ENCODE data around the gene SLC17A1. TPM values are rescaled to one million over a fixed set of nuclear protein-coding genes. Genes with fewer than 3 reads are reported as not detected.

SLC17A1 gene, protein sequence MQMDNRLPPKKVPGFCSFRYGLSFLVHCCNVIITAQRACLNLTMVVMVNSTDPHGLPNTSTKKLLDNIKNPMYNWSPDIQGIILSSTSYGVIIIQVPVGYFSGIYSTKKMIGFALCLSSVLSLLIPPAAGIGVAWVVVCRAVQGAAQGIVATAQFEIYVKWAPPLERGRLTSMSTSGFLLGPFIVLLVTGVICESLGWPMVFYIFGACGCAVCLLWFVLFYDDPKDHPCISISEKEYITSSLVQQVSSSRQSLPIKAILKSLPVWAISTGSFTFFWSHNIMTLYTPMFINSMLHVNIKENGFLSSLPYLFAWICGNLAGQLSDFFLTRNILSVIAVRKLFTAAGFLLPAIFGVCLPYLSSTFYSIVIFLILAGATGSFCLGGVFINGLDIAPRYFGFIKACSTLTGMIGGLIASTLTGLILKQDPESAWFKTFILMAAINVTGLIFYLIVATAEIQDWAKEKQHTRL
- not detected for total RNA-seq
- polyA plus RNA-seq, result not detected
- long read RNA-seq, donor 1, result 0 reads
- long read RNA-seq, donor 2, result 0 reads
- long read RNA-seq, donor 3, result 0 reads
- long read RNA-seq, donor 4, result 0 reads
- long read RNA-seq, donor 5, result 0 reads
- long read RNA-seq, donor 6, result 0 reads
- long read RNA-seq, donor 7, result 0 reads
- long read RNA-seq, donor 8, result 0 reads
- long read RNA-seq, donor 9, result 0 reads
- long read RNA-seq, donor 10, partial matches to known transcripts, result 0 of 1 reads
- long read RNA-seq, donor 10, other reads (novel, unspliced or antisense), result 0 of 1 reads

GRCh38 chr6:25831532-25832306 is at the start of gene SLC17A1:
Gene SLC17A1 (minus strand): TSS chr6:25832052. CDS start chr6:25830557, 1,495 bp downstream.
- DNase-seq, result no peak
- 51 to 69% (median 59%) methylated on average over 8 of the region's 8 CpGs for WGBS, 5 donors

DNA sequence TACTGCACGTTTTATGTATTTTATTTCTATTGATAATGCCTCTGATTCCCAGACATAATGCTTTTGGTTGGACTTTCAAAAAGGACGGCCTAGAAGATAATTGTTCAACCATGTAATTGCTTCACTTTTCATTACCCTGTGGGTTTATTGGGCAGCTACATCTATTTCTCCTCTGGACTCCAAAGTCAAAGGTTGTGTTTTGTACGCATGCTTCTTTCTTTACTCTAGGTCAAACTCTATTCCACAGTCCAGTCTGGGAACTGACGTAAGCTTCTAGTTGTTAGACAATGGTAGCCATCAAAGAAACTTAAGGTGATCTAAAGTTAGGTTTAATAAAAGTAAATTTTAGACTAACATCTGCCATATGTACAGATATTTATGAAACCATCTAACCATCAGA is 48.7 kb upstream of the SLC17A1 start:
- no peaks in the 10 kb centered on the region for H3K36me3 ChIP-seq
- H3K4me3 ChIP-seq, result no peak overlapping the region
- H3K27me3 ChIP-seq, result no peaks in the 10 kb centered on the region
- peaks cover 0 to 9% (median 0%) of the 10 kb centered on the region in 4 donors for H3K4me1 ChIP-seq
- TF ChIP-seq EP300 (IDR thresholded peaks at IDR 0.05) (no peak), CTCF (IDR thresholded peaks at IDR 0.05) (no peak), POLR2AphosphoS5 (IDR thresholded peaks at IDR 0.05) (no peak), POLR2A (IDR thresholded peaks at IDR 0.05) (no peak)
- intact Hi-C loops (cut with DNase I; ENCODE audit: low total_unique reads), result no loop called here
- H3K27ac ChIP-seq, result no peak overlapping the region
- 84 to 89% (median 86%) methylated on average over 4 of the region's 4 CpGs for WGBS, 5 donors
- no peaks in the 10 kb centered on the region for H3K9me3 ChIP-seq
- no peak for DNase-seq

More at GRCh38 chr6:25831532-25832306, at the start of gene SLC17A1:
- intact Hi-C loops (cut with DNase I; ENCODE audit: low total_unique reads), result no loop called here
- no peak within 1 kb of the TSS for H3K27ac ChIP-seq
- peaks cover 0 to 19% (median 0%) of the 10 kb centered on the region in 3 donors for H3K27me3 ChIP-seq
- H3K4me1 ChIP-seq, result no peaks in the 10 kb centered on the region
- no peaks in the 10 kb centered on the region for H3K9me3 ChIP-seq
- H3K4me3 ChIP-seq, result no peak within 1 kb of the TSS
- TF ChIP-seq POLR2A (IDR thresholded peaks at IDR 0.05) (no peak), EP300 (IDR thresholded peaks at IDR 0.05) (no peak), CTCF (IDR thresholded peaks at IDR 0.05) (no peak), POLR2AphosphoS5 (IDR thresholded peaks at IDR 0.05) (no peak)
- no peaks in the 10 kb centered on the region for H3K36me3 ChIP-seq

GRCh38 chr6:25878721-25879322 is 47.0 kb upstream of the SLC17A1 start:
- H3K9me3 ChIP-seq, result no peaks in the 10 kb centered on the region
- DNase-seq, result no peak
- H3K36me3 ChIP-seq, result no peaks in the 10 kb centered on the region
- 92 to 100% (median 96%) methylated on average over 2 of the region's 2 CpGs for WGBS, 5 donors
- TF ChIP-seq CTCF (IDR thresholded peaks at IDR 0.05), result no peak
- TF ChIP-seq POLR2AphosphoS5 (IDR thresholded peaks at IDR 0.05), result no peak
- TF ChIP-seq EP300 (IDR thresholded peaks at IDR 0.05), result no peak
- no peak for TF ChIP-seq POLR2A (IDR thresholded peaks at IDR 0.05)
- no peak overlapping the region for H3K27ac ChIP-seq
- no peak overlapping the region for H3K4me3 ChIP-seq
- H3K27me3 ChIP-seq, result no peaks in the 10 kb centered on the region
- intact Hi-C loops (cut with DNase I; ENCODE audit: low total_unique reads), result no loop called here
- H3K4me1 ChIP-seq, result peaks cover 0 to 9% (median 0%) of the 10 kb centered on the region in 4 donors
